Dermis microvascular lymphatic vessel endothelial cell (primary cell): Measurements from ENCODE around the gene PGLYRP4. TPM values are rescaled to one million over a fixed set of nuclear protein-coding genes. Genes with fewer than 3 reads are reported as not detected.

Experiments used
- DNase-seq, 2 donors: peaks; one replicate each; pipeline versions ENCODE4 v3.0.0 to v3.0.0-alpha.2; 2010; ENCODE audit warnings: low read depth in 2 of 2
- total RNA-seq: library from RNA; depleted of rRNA; stranded (reverse); fragments of >200 nt; gene quantifications from 2 replicates; pipeline ENCODE4 v1.2.1, GENCODE V29; 2014

PGLYRP4 gene
- total RNA-seq, 1 donor from 2014 or later, result not detected

DNA sequence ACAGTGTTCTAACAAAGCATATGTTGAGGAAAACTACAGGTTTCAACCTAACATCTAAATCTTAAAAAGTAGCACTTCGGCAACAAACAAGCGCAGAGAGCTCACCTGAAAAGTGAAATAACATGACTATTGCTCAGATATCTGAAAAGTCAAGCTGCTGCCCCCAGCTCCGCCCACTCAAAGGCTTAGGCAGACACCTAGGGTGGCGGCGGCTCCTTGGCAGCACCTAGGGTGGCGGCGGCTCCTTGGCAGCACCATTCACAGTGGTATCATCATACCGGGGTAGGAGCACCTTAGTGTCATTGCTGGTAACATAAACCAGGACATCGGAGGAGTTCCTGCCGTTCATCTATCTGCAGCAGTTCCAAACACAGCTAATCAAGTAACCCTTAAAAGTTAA lies 30.9 kb upstream of the PGLYRP4 start:
- no peak for DNase-seq

DNA sequence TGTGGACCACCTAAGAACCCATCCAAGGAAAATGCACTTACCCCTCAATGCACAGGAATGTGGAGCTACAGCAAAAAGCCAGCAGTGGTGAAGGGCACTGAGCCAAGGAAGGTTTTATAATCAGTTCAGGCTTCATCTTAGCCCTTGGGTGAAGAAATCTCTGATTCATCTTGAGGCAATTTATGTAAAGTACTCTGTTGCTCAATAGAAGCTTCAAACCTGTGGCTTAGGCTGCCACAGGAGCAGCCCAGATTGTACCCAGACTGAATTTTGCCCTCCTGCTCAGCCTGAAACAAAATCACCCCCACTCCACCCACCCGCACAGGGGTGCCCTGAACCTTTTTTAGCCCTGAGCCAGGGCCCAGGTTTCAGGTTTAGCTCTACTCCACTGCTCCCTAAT lies 26.9 kb upstream of the PGLYRP4 start, which contains the start of gene S100A12:
S100A12 (minus strand) TSS at position 111 of the 400 bp plus-strand sequence. CDS start 1,029 bp downstream, outside the sequence.
- DNase-seq, result no peak

- no peak for DNase-seq
Observed at GRCh38 chr1:153374071-153374470, 25.4 kb upstream of the PGLYRP4 start.

- DNase-seq, result no peak
Observed at GRCh38 chr1:153372571-153372970, 23.9 kb upstream of the PGLYRP4 start.

- no peak for DNase-seq
Observed at GRCh38 chr1:153371231-153371630, 22.6 kb upstream of the PGLYRP4 start.

DNA sequence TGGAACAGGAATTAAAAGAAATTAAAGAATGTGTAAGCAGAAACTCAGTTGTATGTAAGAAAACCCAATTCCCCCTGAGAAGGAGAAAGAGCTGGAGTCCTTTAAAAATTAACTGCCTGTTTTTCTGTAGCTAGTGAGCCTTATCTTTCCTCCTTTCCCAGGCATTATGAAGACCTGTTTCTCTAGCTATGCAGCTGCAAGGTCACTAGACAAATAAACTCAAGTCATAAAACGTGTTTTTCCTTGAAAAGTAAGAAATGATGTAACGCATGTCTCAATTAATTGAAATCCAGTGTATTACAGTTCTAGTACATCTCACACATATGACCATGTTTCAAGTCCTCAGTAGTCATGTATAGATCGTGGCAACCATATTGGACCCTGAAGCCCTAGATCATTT lies 21.5 kb upstream of the PGLYRP4 start:
- DNase-seq, result no peak

DNA sequence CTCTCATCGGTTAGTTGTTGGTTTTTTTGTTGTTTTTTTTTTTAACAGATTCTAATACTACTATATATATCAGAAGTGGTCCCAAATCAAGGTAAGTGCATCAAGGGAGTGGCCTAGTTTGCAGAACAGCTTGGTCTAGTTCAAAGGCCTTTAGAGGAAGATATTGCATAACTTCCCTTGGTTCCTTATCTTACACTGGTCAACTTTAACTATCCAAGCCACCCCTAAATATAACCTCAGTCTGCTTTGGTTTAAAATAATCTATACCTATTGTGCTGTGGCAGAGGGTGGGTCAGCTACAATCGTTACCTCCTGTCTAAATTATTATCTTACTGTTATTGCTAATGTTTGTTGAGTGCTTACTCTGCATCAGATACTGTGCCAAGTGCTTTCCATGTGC lies 19.9 kb upstream of the PGLYRP4 start:
- no peak for DNase-seq

GRCh38 chr1:153367090-153367489 lies 18.4 kb upstream of the PGLYRP4 start:
- DNase-seq, result no peak

- no peak for DNase-seq
Observed at GRCh38 chr1:153366261-153366660, 17.6 kb upstream of the PGLYRP4 start.

DNA sequence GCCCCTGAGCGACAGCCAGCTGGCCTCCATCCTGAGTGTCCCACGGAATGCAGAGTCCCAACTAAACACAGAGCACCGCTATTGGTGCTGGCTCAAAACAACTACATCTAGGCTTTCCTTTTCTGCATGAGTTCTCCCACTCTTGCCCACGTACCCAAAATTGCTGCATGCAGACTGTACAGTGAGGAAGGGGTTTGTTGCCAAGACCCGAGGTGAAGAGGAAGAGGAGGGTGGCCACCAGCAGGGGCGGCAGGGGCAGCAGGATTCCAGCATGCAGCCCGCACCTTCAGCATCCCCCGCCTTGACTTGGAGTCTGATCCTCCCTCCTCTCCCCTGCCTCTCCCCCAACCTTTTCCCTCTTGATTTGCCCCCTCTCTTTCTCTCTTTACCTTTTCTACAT lies 17.1 kb upstream of the PGLYRP4 start:
- no peak for DNase-seq

GRCh38 chr1:153364766-153365666 lies 16.4 kb upstream of the PGLYRP4 start:
- DNase-seq, result no peak

DNA sequence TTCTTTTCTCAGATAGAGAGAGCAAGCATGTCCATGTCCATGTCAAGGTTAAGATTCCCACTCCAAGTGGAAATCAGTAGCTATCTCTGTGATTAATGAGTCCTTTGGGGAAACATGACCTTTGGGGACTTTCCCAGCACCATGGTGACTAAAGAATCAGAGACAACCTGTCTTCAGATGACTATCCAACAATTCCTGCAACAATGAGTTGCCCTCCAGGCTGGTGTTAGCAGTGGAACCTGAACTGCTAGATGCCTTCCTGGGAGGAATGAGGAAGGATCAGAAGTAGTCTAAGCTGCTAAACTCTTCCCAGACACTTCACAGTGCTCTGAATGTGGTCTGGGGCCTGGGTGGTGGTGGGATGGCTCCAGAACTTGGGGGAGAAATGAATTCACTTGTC lies 15.5 kb upstream of the PGLYRP4 start:
- no peak for DNase-seq

DNA sequence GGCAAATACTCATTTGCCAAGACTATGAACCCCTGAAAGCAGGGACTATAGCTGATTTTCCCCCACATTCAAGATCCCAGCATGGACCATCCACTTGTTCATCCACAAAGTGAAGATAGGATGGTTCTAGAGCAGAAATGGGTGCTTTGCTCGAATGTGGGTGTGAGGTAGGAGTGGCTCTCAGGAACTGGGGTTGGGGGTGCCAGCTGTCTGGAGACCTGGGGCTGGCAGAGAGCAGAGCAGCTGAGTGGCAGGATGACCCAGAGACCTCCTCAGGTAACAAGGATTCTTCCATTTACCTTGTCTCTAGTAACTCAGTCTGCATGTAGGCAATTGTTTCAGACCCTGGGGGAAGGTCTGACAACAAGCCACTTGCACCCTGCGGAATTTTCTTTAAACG lies 15.0 kb upstream of the PGLYRP4 start:
- no peak for DNase-seq

DNA sequence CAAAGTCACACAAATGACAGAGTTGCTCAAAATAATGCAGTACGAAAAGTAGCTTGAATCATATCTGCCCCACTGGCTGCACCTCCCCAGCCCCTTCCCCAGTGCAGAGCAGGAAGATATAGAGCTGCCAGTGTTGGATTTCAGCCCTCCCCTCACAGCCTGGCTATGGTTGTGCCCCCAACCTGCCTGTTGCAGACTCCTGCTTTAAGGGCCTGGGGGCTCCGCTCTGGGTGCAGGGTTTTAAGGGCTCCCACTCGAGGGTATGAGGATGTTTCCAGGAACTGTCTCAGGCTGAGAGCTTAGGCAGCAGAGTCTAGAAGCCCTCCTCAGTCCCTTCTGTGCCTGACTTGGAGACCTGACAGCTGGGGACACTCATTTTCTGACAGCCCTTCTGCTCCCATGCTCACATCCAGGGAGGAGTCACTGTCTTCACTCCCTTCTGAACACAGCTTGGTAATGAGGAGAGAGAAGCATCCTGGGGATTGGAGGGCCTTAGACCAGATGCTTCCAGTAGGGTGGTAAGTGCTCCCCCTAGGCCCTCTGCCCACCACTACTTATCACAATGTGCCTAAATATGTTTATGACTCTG lies 13.6 kb upstream of the PGLYRP4 start:
- no peak for DNase-seq

GRCh38 chr1:153361480-153362109 lies 13.0 kb upstream of the PGLYRP4 start:
- no peak for DNase-seq

DNA sequence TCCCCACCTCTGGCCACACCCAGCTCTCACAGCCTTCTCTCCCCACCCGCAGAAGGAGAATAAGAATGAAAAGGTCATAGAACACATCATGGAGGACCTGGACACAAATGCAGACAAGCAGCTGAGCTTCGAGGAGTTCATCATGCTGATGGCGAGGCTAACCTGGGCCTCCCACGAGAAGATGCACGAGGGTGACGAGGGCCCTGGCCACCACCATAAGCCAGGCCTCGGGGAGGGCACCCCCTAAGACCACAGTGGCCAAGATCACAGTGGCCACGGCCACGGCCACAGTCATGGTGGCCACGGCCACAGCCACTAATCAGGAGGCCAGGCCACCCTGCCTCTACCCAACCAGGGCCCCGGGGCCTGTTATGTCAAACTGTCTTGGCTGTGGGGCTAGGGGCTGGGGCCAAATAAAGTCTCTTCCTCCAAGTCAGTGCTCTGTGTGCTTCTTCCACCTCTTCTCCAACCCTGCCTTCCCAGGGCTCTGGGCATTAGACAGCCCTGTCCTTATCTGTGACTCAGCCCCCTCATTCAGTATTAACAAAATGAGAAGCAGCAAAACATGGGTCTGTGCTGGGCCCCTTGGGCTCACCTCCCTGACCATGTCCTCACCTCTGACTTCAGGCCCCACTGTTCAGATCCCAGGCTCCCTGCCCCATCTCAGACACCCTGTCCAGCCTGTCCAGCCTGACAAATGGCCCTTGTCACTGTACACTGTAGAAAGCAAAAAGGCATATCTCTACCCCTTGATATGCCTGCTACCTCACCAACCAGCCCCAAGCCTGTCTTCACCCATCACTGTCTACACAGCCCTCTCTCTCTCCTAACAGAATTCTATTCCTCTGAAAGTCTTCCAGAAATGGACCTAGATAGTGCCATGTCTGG lies 12.2 kb upstream of the PGLYRP4 start:
- no peak for DNase-seq

DNA sequence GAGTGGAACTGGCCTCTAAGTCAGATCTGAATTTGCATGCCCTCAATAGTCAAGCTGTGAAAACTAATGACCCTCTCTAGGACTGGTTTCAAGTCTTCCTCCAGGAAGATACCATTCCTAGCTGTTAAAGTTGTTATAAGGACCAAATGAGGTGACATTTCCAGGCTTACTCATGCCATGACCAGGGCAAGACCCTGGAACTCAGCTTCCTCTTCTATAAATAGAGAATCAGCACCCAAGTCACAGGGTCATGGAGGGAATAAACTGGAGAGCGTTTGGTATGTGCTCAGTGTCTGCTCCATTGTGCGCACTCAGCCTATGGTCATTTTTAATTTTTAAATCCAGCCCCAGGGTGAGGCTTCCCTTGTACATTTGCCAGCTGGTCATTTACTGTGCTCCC lies 11.5 kb upstream of the PGLYRP4 start:
- DNase-seq, result no peak

GRCh38 chr1:153359241-153359640 lies 10.6 kb upstream of the PGLYRP4 start:
- DNase-seq, result no peak

DNA sequence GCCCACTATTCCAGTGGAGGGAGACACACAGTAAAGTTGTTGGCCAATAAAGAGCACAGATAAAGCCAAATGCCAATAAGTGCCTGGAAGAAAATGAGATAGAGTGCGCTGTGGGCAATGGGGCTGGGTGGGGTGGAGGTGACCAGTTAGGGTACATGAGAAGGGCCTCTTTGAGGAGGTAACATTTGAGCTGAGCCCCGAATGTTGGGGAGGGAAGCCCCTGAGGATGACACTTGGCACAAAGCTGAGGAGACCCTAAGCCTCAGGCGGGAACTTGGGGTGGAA lies 10.0 kb upstream of the PGLYRP4 start:
- DNase-seq, result no peak

DNA sequence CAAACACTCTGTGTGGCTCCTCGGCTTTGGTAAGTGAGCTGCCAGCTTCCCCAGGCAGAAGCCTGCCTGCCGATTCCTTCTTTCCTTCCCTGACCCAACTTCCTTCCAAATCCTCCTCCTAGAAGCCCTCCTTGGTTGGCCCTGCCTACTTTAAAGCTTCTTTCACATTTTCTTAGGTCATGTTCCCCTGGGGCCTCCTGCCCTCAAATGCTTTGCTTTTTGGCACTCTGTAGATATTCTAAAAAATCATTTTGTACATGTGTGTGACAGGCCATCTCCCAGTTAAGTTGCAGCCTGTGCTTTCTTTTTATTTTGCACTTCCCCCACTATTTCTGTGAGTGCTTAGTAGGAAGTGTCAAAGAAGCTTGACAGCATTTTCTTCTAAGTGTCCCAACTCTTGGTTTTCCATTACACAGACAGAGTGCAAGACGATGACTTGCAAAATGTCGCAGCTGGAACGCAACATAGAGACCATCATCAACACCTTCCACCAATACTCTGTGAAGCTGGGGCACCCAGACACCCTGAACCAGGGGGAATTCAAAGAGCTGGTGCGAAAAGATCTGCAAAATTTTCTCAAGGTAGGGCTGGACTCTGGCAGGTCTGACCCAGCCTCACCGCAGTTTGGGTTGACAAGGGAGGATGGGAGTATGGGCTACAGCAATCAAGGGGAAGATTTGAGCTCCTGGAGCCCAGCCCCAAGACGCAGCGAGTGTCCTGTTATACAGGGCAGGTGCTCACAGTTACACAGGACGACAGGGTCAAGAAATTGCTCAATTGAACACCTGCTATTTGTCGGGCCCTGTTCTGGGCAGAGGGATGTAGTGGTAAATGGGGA lies 9.4 kb upstream of the PGLYRP4 start, which contains the start of gene S100A9:
S100A9 (plus strand) TSS at position 2 of the 838 bp plus-strand sequence; CDS start at position 432, 430 bp downstream.
- DNase-seq, result no peak
